Measurements from ENCODE around the gene THOC3. TPM values are rescaled to one million over a fixed set of nuclear protein-coding genes. Genes with fewer than 3 reads are reported as not detected.
"Not testable (repeated sequence)": the region's sequence is repeated elsewhere in the genome, so short reads cannot be mapped to it uniquely, and the experiment has no call there.

THOC3 gene, protein sequence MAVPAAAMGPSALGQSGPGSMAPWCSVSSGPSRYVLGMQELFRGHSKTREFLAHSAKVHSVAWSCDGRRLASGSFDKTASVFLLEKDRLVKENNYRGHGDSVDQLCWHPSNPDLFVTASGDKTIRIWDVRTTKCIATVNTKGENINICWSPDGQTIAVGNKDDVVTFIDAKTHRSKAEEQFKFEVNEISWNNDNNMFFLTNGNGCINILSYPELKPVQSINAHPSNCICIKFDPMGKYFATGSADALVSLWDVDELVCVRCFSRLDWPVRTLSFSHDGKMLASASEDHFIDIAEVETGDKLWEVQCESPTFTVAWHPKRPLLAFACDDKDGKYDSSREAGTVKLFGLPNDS
- 35.0 and 66.3 TPM in 2 replicates for total RNA-seq
- polyA plus RNA-seq = 39.4 and 55.2 TPM in 2 replicates
- polyA plus RNA-seq (2011; cell fraction: cytosol; rRNA removed) = 90.7 and 101 TPM in 2 replicates
- polyA plus RNA-seq (2011; cell fraction: nucleus; rRNA removed) = 40.3 and 46.2 TPM in 2 replicates
- 30.2 and 59.4 TPM in 2 replicates for polyA plus RNA-seq (2012)
- polyA minus RNA-seq = 46.0 and 60.6 TPM in 2 replicates
- polyA minus RNA-seq (2011; cell fraction: cytosol; rRNA and poly(A)+ RNA removed) = 39.2 TPM
- 12.9 and 19.8 TPM in 2 replicates for polyA minus RNA-seq (2011; cell fraction: nucleus; rRNA and poly(A)+ RNA removed)
- Bru-seq, nascent RNA = percentile 36 among the genes with signal in this experiment
- percentile 44 among the genes with signal in this experiment for BruChase-seq, experiment 1, labeled RNA remaining after a 6-hour chase
- percentile 38 among the genes with signal in this experiment for BruChase-seq, experiment 2, labeled RNA remaining after a 2-hour chase
- long read RNA-seq, transcript THOC3-201 (6 exons, 1,589 nt) = major isoform, 208 of 226 reads
- long read RNA-seq, partial matches to known transcripts = 1 of 226 reads
- long read RNA-seq, other reads (novel, unspliced or antisense) = 16 of 226 reads

DNA sequence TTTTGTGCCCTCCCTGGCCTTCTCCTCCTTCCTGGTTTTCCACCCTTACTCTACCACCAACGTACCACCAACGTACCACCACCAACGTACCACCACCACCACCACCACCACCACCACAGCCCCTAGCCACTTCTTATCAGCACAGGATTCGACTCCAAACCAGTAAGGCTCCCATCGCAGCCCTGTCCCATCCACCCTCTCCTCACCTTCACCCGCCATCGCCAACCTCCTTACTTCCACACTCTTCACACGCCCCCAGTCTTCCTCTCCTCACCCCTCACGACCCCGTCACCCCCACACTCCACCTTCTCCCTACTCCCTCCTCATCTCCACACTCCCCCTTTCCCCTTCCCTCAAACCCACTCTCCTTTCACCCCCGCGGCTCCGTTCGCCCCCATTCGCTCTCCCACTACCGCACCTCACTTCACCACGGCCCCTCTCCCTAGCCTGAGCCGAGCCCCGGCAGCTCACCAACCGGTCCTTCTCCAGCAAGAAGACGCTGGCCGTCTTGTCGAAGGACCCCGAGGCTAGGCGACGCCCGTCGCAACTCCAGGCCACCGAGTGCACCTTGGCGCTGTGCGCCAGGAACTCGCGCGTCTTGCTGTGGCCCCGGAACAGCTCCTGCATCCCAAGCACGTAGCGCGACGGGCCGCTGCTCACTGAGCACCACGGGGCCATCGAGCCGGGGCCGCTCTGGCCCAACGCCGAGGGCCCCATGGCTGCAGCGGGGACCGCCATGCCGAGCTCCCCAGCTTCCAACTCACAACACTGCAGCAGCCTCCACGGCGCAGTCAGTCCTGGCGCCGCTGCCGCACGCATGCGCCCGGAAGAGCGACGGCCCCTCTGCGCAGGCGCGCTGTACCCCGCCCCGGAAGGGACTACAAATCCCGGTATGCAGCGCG is at the start of gene THOC3:
THOC3 (minus strand) TSS at position 845 of the 902 bp plus-strand sequence; CDS start at position 738, 107 bp downstream.
- H3K27ac ChIP-seq (ENCODE audit: insufficient read depth, low read depth, low read length); BruUV-seq (replicated peaks); H3K79me2 ChIP-seq (ENCODE audit: control insufficient read depth, insufficient read depth, low read length); H3K4me1 ChIP-seq (ENCODE audit: control insufficient read depth, extremely low read depth, insufficient read depth, low read length); intact Hi-C loops (cut with micrococcal nuclease); H4K20me1 ChIP-seq (replicated peaks; ENCODE audit: control insufficient read depth, extremely low read depth, insufficient read depth, low read length); H3K36me3 ChIP-seq (ENCODE audit: control insufficient read depth in 2 of 2, extremely low read depth in 1 of 2, insufficient read depth in 2 of 2, low read length in 2 of 2); CTCF ChIA-PET; H3K9me3 ChIP-seq (replicated peaks; ENCODE audit: control insufficient read depth, insufficient read depth, low read length); H3K9me1 ChIP-seq (replicated peaks; ENCODE audit: control insufficient read depth, extremely low read depth, insufficient read depth, low read length); dilution Hi-C loops (cut with MboI; ENCODE audit: extremely low pct_ligation_motif_present, low sequenced_read_pairs); POLR2A ChIA-PET; H3K27me3 ChIP-seq (ENCODE audit: control insufficient read depth in 2 of 2, insufficient read depth in 2 of 2, low read length in 2 of 2): not testable (repeated sequence)
- DNase-seq (ENCODE audit: low read depth, low spot score) = peak; percentile 87
- peak within 1 kb of the TSS; percentile 29 to 79 (median 56) for H3K4me3 ChIP-seq (replicated peaks in 1 of 3; ENCODE audit: insufficient read depth in 1 of 3, low read depth in 1 of 3, low read length in 3 of 3)
- peak within 1 kb of the TSS; percentile 47 for H3K4me2 ChIP-seq (ENCODE audit: insufficient read depth, low read length)
- FAIRE-seq = peak; percentile 99
- H3K9ac ChIP-seq (replicated peaks; ENCODE audit: extremely low read depth, insufficient read depth, low read length) = peak within 1 kb of the TSS; percentile 16
- peak within 1 kb of the TSS; percentile 88 for H2AFZ ChIP-seq (ENCODE audit: low read depth, low read length)

DNA sequence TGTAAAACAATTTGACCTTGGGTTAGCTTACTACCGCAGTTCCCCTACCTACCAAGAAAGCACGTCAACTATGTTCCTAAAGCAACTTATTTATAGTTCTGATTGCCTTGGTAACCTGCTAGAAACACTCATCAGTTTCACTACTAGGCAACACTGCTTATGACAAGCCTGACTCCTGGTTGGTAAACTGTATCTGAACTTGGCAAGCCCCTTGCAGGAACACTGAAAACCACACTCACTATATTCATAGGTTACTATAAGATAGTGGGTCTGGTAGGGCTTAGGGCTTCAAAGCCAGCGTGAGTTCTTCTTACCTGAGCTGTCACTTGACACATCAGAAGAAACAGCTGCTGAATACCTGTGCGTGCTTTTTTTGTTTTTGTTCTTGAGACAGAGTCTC is 49.2 kb upstream of the THOC3 start:
- H3K9me1 ChIP-seq (replicated peaks; ENCODE audit: control insufficient read depth, extremely low read depth, insufficient read depth, low read length); H3K4me1 ChIP-seq (ENCODE audit: control insufficient read depth, extremely low read depth, insufficient read depth, low read length); H3K4me2 ChIP-seq (ENCODE audit: insufficient read depth, low read length); FAIRE-seq; H3K79me2 ChIP-seq (ENCODE audit: control insufficient read depth, insufficient read depth, low read length); H3K4me3 ChIP-seq (replicated peaks in 1 of 3; ENCODE audit: insufficient read depth in 1 of 3, low read depth in 1 of 3, low read length in 3 of 3); BruUV-seq (replicated peaks); intact Hi-C loops (cut with micrococcal nuclease); CTCF ChIA-PET; H3K36me3 ChIP-seq (ENCODE audit: control insufficient read depth in 2 of 2, extremely low read depth in 1 of 2, insufficient read depth in 2 of 2, low read length in 2 of 2); dilution Hi-C loops (cut with MboI; ENCODE audit: extremely low pct_ligation_motif_present, low sequenced_read_pairs); DNase-seq (ENCODE audit: low read depth, low spot score); H3K9me3 ChIP-seq (replicated peaks; ENCODE audit: control insufficient read depth, insufficient read depth, low read length); H2AFZ ChIP-seq (ENCODE audit: low read depth, low read length); H3K27ac ChIP-seq (ENCODE audit: insufficient read depth, low read depth, low read length); H3K9ac ChIP-seq (replicated peaks; ENCODE audit: extremely low read depth, insufficient read depth, low read length); POLR2A ChIA-PET; H4K20me1 ChIP-seq (replicated peaks; ENCODE audit: control insufficient read depth, extremely low read depth, insufficient read depth, low read length); H3K27me3 ChIP-seq (ENCODE audit: control insufficient read depth in 2 of 2, insufficient read depth in 2 of 2, low read length in 2 of 2): not testable (repeated sequence)

DNA sequence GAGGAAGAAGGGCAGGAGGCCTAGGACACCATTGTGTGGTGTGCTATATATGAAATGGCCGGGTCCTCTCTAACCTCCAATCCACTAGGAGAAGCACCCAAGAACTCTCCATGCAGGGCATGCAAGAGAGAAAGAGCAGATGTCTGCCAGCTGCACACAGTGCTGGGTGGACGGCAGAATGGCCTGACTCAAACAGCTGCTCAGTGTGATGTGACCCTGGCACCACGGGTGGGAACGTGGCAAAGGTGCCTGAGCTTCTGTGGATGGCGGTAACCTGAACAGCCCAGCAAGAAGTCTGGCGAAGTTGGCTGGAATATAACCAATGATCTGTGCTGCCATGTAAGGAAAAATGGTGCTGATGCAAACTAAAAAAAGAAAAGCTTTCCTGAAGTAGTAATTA is 46.2 kb upstream of the THOC3 start:
- POLR2A ChIA-PET; H3K27ac ChIP-seq (ENCODE audit: insufficient read depth, low read depth, low read length); H4K20me1 ChIP-seq (replicated peaks; ENCODE audit: control insufficient read depth, extremely low read depth, insufficient read depth, low read length); DNase-seq (ENCODE audit: low read depth, low spot score); BruUV-seq (replicated peaks); H3K27me3 ChIP-seq (ENCODE audit: control insufficient read depth in 2 of 2, insufficient read depth in 2 of 2, low read length in 2 of 2); H3K4me1 ChIP-seq (ENCODE audit: control insufficient read depth, extremely low read depth, insufficient read depth, low read length); H3K9ac ChIP-seq (replicated peaks; ENCODE audit: extremely low read depth, insufficient read depth, low read length); dilution Hi-C loops (cut with MboI; ENCODE audit: extremely low pct_ligation_motif_present, low sequenced_read_pairs); H3K9me3 ChIP-seq (replicated peaks; ENCODE audit: control insufficient read depth, insufficient read depth, low read length); H2AFZ ChIP-seq (ENCODE audit: low read depth, low read length); H3K36me3 ChIP-seq (ENCODE audit: control insufficient read depth in 2 of 2, extremely low read depth in 1 of 2, insufficient read depth in 2 of 2, low read length in 2 of 2); intact Hi-C loops (cut with micrococcal nuclease); CTCF ChIA-PET; H3K4me3 ChIP-seq (replicated peaks in 1 of 3; ENCODE audit: insufficient read depth in 1 of 3, low read depth in 1 of 3, low read length in 3 of 3); FAIRE-seq; H3K79me2 ChIP-seq (ENCODE audit: control insufficient read depth, insufficient read depth, low read length); H3K9me1 ChIP-seq (replicated peaks; ENCODE audit: control insufficient read depth, extremely low read depth, insufficient read depth, low read length); H3K4me2 ChIP-seq (ENCODE audit: insufficient read depth, low read length): not testable (repeated sequence)
